Activated T-cell treated with anti-CD3 and anti-CD28 coated beads, Interleukin-2, amount 50 U/mL, for 24 hours (primary cell): ENCODE data around the gene ABCA13.

Experiments
- DNase-seq: peaks from one replicate; pipeline ENCODE4 v3.0.0-alpha.2; 2020
- H3K27ac Mint-ChIP-seq: 2 replicates; pipeline ENCODE4 v1.8.0; 2020; ENCODE audit warnings: mild to moderate bottlenecking, mixed read lengths
- H3K27me3 Mint-ChIP-seq: 2 replicates; pipeline ENCODE4 v1.8.0; 2020; ENCODE audit warnings: mixed read lengths
- H3K36me3 Mint-ChIP-seq: 2 replicates; pipeline ENCODE4 v1.8.0; 2020; ENCODE audit warnings: low read depth, mixed read lengths
- H3K4me1 Mint-ChIP-seq: 2 replicates; pipeline ENCODE4 v1.8.0; 2020; ENCODE audit warnings: low read depth, mixed read lengths
- H3K4me3 Mint-ChIP-seq: 2 replicates; pipeline ENCODE4 v1.8.0; 2020; ENCODE audit warnings: mild to moderate bottlenecking, moderate library complexity, mixed read lengths
- H3K9me3 Mint-ChIP-seq: 2 replicates; pipeline ENCODE4 v1.8.0; 2020; ENCODE audit warnings: mixed read lengths

ABCA13 gene

GRCh38 chr7:48242846-48243245, 71.6 kb downstream of the ABCA13 start:
- peaks cover 25% of the 10 kb centered on the region for H3K27me3 Mint-ChIP-seq
- H3K27ac Mint-ChIP-seq: no peak overlapping the region
- no peak for DNase-seq
- no peaks in the 10 kb centered on the region for H3K9me3 Mint-ChIP-seq
- H3K4me1 Mint-ChIP-seq: no peaks in the 10 kb centered on the region
- H3K36me3 Mint-ChIP-seq: no peaks in the 10 kb centered on the region
- no peak overlapping the region for H3K4me3 Mint-ChIP-seq

GRCh38 chr7:48244864-48245271, 73.6 kb downstream of the ABCA13 start:
- Mint-ChIP-seq H3K27me3 (peaks cover 25% of the 10 kb centered on the region), H3K4me1 (no peaks in the 10 kb centered on the region), H3K36me3 (no peaks in the 10 kb centered on the region), H3K4me3 (no peak overlapping the region), H3K9me3 (no peaks in the 10 kb centered on the region), H3K27ac (no peak overlapping the region)
- DNase-seq: no peak

- Mint-ChIP-seq H3K36me3 (no peaks in the 10 kb centered on the region), H3K4me1 (peaks cover 1% of the 10 kb centered on the region), H3K27ac (no peak overlapping the region), H3K9me3 (no peaks in the 10 kb centered on the region), H3K27me3 (peaks cover 25% of the 10 kb centered on the region), H3K4me3 (no peak overlapping the region)
- DNase-seq: no peak
These were observed 74.7 kb downstream of the ABCA13 start for GRCh38 chr7:48245751-48246472.

DNA sequence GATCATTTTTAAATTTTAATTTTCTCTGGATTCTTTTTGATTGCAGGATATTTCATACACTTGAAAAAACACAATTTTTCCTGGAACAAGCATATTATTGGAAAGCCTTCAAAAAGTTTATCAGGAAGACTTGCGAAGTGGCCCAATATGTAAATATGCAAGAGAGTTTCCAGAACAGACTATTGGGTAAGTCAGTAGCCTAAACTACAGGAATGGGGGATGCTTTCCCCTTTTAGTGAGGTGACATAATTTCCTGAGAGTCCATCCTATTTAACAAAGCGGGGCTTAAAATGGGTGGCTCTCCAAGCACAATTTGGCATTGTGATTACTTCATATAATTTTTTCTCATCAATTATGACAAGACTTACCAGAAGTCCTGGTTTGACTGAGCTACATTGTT, 77.9 kb downstream of the ABCA13 start:
- H3K4me1 Mint-ChIP-seq: peaks cover 19% of the 10 kb centered on the region
- H3K9me3 Mint-ChIP-seq: no peaks in the 10 kb centered on the region
- peaks cover 3% of the 10 kb centered on the region for H3K27me3 Mint-ChIP-seq
- no peak for DNase-seq
- H3K4me3 Mint-ChIP-seq: no peak overlapping the region
- H3K27ac Mint-ChIP-seq: no peak overlapping the region
- no peaks in the 10 kb centered on the region for H3K36me3 Mint-ChIP-seq

GRCh38 chr7:48250441-48250951, 79.2 kb downstream of the ABCA13 start:
- DNase-seq: no peak
- Mint-ChIP-seq H3K27ac (no peak overlapping the region), H3K9me3 (no peaks in the 10 kb centered on the region), H3K36me3 (no peaks in the 10 kb centered on the region), H3K4me1 (peaks cover 26% of the 10 kb centered on the region), H3K27me3 (no peaks in the 10 kb centered on the region), H3K4me3 (no peak overlapping the region)

DNA sequence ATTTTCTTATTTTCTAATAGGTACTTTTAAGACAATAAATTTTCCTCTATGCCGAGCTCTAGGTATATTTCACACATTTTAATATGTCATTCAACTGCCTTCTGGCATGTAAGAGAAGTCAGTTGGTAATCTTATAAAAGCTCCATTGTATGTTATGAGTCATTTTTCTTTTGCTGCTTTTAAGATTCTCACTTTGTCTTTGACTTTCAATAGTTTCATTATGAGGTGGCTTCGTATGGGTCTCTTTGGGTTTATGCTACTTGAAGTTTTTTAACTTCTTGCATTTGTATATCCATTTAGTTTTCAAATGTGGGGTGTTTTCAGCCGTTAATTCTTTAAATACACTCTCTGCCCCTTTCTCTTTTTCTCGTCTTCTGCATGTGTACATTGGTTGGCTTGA, 80.5 kb downstream of the ABCA13 start:
- DNase-seq: no peak
- Mint-ChIP-seq H3K9me3 (no peaks in the 10 kb centered on the region), H3K4me1 (peaks cover 26% of the 10 kb centered on the region), H3K36me3 (no peaks in the 10 kb centered on the region), H3K4me3 (no peak overlapping the region), H3K27me3 (no peaks in the 10 kb centered on the region), H3K27ac (no peak overlapping the region)

DNA sequence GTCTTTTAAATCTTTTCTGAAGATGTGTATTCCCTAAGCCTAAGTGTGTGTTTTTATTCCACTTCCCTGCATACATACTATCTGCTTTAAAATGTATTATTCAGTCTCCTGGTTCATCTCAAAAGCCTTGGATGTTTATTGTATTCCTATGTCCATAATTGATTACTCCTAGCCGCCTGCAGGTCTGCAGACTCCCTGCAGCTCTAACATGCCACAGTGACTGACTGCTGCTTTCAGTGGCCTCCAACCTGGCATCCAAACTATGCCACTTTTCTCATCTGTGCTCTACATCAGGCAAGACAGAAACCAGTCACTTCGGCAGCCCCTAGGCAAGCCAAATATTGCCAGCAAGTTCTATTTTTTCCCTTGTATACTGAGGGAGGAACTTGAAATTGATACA, 81.7 kb downstream of the ABCA13 start:
- DNase-seq: no peak
- Mint-ChIP-seq H3K36me3 (no peaks in the 10 kb centered on the region), H3K27ac (no peak overlapping the region), H3K4me3 (no peak overlapping the region), H3K27me3 (peaks cover 8% of the 10 kb centered on the region), H3K4me1 (peaks cover 26% of the 10 kb centered on the region), H3K9me3 (no peaks in the 10 kb centered on the region)

DNA sequence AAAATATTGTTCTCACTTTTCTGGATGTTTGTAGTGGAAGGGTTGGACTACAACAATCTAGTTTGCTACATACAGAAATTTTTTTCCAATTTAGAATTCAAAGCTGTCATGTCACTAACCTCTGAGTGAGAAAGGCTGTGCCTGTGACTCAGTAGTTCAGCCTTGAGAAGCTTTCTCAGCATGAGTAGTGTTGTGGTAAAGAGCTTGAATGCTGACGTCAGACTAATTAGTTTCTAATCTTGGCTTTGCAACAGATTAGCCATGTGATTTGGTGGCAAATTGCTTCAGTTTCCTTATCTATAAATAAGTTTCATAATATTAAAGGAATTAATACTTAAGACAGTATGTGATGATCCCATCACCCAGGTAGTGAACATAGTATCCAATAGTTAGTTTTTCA, 83.8 kb downstream of the ABCA13 start:
- peaks cover 26% of the 10 kb centered on the region for H3K4me1 Mint-ChIP-seq
- H3K27me3 Mint-ChIP-seq: peaks cover 8% of the 10 kb centered on the region
- H3K4me3 Mint-ChIP-seq: peak overlapping the region; percentile 0
- H3K9me3 Mint-ChIP-seq: no peaks in the 10 kb centered on the region
- H3K36me3 Mint-ChIP-seq: no peaks in the 10 kb centered on the region
- peak overlapping the region; percentile 80 for H3K27ac Mint-ChIP-seq
- DNase-seq: no peak

DNA sequence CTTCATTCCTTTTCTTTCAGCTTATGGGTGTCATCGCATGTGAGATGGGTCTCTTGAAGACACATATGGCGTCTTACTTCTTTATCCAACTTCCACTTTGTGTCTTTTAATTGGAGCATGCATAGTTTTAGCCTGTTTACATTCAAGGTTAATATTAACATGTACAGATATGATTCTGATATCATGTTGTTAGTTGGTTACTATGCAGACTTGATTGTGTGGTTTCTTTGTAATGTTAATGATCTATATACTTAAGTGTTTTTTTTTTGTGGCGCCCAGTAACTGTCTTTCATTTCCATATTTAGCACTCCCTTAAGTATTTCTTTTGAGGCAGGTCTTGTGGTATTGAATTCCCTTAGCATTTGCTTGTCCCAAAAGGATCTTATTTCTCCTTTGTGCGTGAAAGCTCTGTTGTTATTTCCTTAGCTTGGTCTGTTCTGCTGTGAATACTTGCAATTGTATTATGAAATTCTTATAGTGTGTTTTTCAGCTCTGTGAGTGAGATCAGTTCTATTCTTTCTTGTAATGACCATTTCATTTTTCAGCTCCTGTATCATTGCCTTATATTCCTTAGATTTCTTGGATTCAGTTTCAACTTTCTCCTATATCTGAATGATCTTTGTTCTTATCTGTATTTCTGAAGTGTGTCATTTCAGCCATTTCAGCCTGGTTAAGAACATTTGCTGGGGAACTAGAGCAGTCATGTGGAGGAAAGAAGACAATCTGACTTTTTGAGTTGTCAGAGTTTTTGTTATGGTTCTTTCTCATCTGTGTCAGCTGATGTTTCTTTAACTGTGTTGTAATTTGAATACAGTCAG, 88.4 kb downstream of the ABCA13 start:
- Mint-ChIP-seq H3K27ac (no peak overlapping the region), H3K36me3 (no peaks in the 10 kb centered on the region), H3K4me1 (peaks cover 5% of the 10 kb centered on the region), H3K9me3 (no peaks in the 10 kb centered on the region), H3K4me3 (no peak overlapping the region), H3K27me3 (peaks cover 12% of the 10 kb centered on the region)
- DNase-seq: no peak

GRCh38 chr7:48261696-48262095, 90.4 kb downstream of the ABCA13 start:
- Mint-ChIP-seq H3K4me1 (no peaks in the 10 kb centered on the region), H3K27ac (no peak overlapping the region), H3K27me3 (peaks cover 15% of the 10 kb centered on the region), H3K4me3 (no peak overlapping the region), H3K9me3 (no peaks in the 10 kb centered on the region), H3K36me3 (no peaks in the 10 kb centered on the region)
- DNase-seq: no peak

GRCh38 chr7:48262606-48263310, 91.5 kb downstream of the ABCA13 start:
- no peaks in the 10 kb centered on the region for H3K36me3 Mint-ChIP-seq

GRCh38 chr7:48263311-48263650, 92.0 kb downstream of the ABCA13 start:
- Mint-ChIP-seq H3K27ac (no peak overlapping the region), H3K4me3 (no peak overlapping the region)
- DNase-seq: no peak

More at GRCh38 chr7:48262606-48263310, 91.5 kb downstream of the ABCA13 start:
- Mint-ChIP-seq H3K4me3 (no peak overlapping the region), H3K27me3 (peaks cover 7% of the 10 kb centered on the region), H3K9me3 (no peaks in the 10 kb centered on the region), H3K27ac (no peak overlapping the region), H3K4me1 (no peaks in the 10 kb centered on the region)
- no peak for DNase-seq

DNA sequence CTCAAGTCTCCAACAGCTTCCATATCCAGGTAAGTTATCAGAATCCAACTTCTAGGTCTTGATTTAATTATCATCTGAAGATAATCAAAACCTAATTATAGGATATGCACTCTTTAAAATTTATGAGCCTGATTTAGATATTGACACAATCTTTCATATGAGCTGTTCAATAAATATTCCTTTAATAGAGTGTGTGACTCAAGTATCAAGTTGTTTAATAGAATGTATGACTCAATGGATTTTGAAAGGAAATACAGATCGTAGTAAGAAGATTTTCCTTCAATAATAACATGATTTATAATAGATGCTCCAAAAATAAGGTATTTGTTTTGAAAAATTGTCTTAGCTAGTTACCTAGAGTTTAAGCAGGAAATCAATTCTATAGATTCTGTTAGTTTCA, 97.8 kb downstream of the ABCA13 start:
- H3K9me3 Mint-ChIP-seq: no peaks in the 10 kb centered on the region
- H3K4me1 Mint-ChIP-seq: no peaks in the 10 kb centered on the region
- H3K4me3 Mint-ChIP-seq: no peak overlapping the region

More at GRCh38 chr7:48263311-48263650, 92.0 kb downstream of the ABCA13 start:
- Mint-ChIP-seq H3K36me3 (no peaks in the 10 kb centered on the region), H3K4me1 (no peaks in the 10 kb centered on the region), H3K27me3 (peaks cover 8% of the 10 kb centered on the region), H3K9me3 (no peaks in the 10 kb centered on the region)

GRCh38 chr7:48274662-48275061, 103.4 kb downstream of the ABCA13 start:
- no peaks in the 10 kb centered on the region for H3K36me3 Mint-ChIP-seq
- H3K4me3 Mint-ChIP-seq: no peak overlapping the region
- H3K27ac Mint-ChIP-seq: no peak overlapping the region
- no peaks in the 10 kb centered on the region for H3K9me3 Mint-ChIP-seq
- H3K27me3 Mint-ChIP-seq: peaks cover 30% of the 10 kb centered on the region
- peaks cover 14% of the 10 kb centered on the region for H3K4me1 Mint-ChIP-seq
- DNase-seq: no peak

More for the DNA sequence above, 97.8 kb downstream of the ABCA13 start:
- Mint-ChIP-seq H3K27me3 (peaks cover 27% of the 10 kb centered on the region), H3K36me3 (no peaks in the 10 kb centered on the region), H3K27ac (no peak overlapping the region)
- DNase-seq: no peak
